Prostate gland (tissue), 2 donors: ENCODE results near the gene PRKAG2.

Experiments
- POLR2A ChIP-seq: fragments of 450-650 bp; IDR thresholded peaks from one replicate; pipeline ENCODE4 v1.6.1; 2016; ENCODE audit warnings: antibody characterized with exemption, mild to moderate bottlenecking
- TF ChIP-seq, protein P1 (sequence below), 4 experiments: fragments of 200-600 bp in 2 of 4; fragments of 450-650 bp in 2 of 4; sonication (generic) in 2 of 4; IDR thresholded peaks; 1 replicate in 3 of 4; 2 replicates in 1 of 4; pipeline ENCODE4 v1.5.1; 2016 to 2019; ENCODE audit warnings: antibody characterized with exemption in 4 of 4, mild to moderate bottlenecking in 2 of 4, moderate library complexity in 2 of 4

DNA sequence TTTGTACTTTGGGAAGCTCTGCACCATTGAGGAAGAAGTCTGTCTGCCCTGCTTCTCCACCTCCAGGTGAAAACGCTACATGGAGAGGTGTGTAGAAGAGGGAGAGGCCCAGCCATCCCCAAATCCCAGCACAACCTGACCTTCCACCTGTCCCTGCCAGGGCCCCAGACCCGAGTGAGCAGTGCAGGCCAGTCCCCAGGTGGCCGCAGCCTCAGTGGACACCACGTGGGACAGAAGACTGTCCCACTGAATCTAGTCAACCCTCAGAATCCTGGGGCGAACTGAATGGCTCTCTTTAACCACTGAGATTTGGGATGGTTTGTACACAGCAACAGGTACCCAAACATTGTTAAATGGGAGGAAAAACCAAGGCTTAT is 49.4 kb upstream of the PRKAG2 start:
- TF ChIP-seq POLR2A, result no peak
- TF ChIP-seq, protein P1, sequence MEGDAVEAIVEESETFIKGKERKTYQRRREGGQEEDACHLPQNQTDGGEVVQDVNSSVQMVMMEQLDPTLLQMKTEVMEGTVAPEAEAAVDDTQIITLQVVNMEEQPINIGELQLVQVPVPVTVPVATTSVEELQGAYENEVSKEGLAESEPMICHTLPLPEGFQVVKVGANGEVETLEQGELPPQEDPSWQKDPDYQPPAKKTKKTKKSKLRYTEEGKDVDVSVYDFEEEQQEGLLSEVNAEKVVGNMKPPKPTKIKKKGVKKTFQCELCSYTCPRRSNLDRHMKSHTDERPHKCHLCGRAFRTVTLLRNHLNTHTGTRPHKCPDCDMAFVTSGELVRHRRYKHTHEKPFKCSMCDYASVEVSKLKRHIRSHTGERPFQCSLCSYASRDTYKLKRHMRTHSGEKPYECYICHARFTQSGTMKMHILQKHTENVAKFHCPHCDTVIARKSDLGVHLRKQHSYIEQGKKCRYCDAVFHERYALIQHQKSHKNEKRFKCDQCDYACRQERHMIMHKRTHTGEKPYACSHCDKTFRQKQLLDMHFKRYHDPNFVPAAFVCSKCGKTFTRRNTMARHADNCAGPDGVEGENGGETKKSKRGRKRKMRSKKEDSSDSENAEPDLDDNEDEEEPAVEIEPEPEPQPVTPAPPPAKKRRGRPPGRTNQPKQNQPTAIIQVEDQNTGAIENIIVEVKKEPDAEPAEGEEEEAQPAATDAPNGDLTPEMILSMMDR (IDR thresholded peaks at IDR 0.05), result no peak
